ENCODE results near the gene SMAD1.

- TF ChIP-seq, protein P1, sequence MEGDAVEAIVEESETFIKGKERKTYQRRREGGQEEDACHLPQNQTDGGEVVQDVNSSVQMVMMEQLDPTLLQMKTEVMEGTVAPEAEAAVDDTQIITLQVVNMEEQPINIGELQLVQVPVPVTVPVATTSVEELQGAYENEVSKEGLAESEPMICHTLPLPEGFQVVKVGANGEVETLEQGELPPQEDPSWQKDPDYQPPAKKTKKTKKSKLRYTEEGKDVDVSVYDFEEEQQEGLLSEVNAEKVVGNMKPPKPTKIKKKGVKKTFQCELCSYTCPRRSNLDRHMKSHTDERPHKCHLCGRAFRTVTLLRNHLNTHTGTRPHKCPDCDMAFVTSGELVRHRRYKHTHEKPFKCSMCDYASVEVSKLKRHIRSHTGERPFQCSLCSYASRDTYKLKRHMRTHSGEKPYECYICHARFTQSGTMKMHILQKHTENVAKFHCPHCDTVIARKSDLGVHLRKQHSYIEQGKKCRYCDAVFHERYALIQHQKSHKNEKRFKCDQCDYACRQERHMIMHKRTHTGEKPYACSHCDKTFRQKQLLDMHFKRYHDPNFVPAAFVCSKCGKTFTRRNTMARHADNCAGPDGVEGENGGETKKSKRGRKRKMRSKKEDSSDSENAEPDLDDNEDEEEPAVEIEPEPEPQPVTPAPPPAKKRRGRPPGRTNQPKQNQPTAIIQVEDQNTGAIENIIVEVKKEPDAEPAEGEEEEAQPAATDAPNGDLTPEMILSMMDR (IDR thresholded peaks at IDR 0.05; ENCODE audit: low read depth, low read length) = no peak
- TF ChIP-seq EZH2phosphoT487 (IDR thresholded peaks at IDR 0.05; ENCODE audit: low read depth) = no peak
Measured at GRCh38 chr4:145521282-145521681, 39.6 kb downstream of the SMAD1 start.
